Measurements from ENCODE around the gene MAD1L1. TPM values are rescaled to one million over a fixed set of nuclear protein-coding genes. Genes with fewer than 3 reads are reported as not detected.

The MAD1L1 gene
- total RNA-seq, 1 donor from 2014 or later, result 32.7 TPM

DNA sequence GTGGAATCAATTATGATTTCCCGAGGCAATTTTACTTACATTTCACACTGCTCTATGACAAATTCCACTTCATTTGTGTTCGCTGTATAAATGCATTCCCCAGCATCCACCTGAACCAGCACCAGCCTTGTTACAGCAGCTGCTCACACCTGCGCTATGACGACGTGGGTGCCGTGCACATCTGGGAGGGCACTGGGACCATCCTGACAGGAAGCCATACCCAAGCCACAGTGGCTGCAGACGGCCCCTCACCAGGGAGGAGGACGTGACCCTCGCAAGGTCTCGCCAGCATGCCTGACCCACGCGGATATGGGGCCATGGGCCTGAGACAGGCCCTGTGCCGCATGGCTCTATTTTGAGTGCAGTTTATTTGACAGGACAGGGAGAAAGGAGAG is 201.3 kb downstream of the MAD1L1 start:
- Mint-ChIP-seq H3K27me3 (ENCODE audit: unreplicated experiment) (no peaks in the 10 kb centered on the region), H3K4me3 (ENCODE audit: unreplicated experiment) (no peak overlapping the region), H3K36me3 (ENCODE audit: unreplicated experiment) (peaks cover 18% of the 10 kb centered on the region), H3K4me1 (ENCODE audit: unreplicated experiment) (peaks cover 9% of the 10 kb centered on the region), H3K27ac (ENCODE audit: unreplicated experiment) (no peak overlapping the region), H3K9me3 (ENCODE audit: unreplicated experiment) (peaks cover 27% of the 10 kb centered on the region)
- no peak for DNase-seq (ENCODE audit: extremely low spot score, unreplicated experiment)
- TF ChIP-seq, protein P1, sequence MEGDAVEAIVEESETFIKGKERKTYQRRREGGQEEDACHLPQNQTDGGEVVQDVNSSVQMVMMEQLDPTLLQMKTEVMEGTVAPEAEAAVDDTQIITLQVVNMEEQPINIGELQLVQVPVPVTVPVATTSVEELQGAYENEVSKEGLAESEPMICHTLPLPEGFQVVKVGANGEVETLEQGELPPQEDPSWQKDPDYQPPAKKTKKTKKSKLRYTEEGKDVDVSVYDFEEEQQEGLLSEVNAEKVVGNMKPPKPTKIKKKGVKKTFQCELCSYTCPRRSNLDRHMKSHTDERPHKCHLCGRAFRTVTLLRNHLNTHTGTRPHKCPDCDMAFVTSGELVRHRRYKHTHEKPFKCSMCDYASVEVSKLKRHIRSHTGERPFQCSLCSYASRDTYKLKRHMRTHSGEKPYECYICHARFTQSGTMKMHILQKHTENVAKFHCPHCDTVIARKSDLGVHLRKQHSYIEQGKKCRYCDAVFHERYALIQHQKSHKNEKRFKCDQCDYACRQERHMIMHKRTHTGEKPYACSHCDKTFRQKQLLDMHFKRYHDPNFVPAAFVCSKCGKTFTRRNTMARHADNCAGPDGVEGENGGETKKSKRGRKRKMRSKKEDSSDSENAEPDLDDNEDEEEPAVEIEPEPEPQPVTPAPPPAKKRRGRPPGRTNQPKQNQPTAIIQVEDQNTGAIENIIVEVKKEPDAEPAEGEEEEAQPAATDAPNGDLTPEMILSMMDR (IDR thresholded peaks at IDR 0.05), result no peak

DNA sequence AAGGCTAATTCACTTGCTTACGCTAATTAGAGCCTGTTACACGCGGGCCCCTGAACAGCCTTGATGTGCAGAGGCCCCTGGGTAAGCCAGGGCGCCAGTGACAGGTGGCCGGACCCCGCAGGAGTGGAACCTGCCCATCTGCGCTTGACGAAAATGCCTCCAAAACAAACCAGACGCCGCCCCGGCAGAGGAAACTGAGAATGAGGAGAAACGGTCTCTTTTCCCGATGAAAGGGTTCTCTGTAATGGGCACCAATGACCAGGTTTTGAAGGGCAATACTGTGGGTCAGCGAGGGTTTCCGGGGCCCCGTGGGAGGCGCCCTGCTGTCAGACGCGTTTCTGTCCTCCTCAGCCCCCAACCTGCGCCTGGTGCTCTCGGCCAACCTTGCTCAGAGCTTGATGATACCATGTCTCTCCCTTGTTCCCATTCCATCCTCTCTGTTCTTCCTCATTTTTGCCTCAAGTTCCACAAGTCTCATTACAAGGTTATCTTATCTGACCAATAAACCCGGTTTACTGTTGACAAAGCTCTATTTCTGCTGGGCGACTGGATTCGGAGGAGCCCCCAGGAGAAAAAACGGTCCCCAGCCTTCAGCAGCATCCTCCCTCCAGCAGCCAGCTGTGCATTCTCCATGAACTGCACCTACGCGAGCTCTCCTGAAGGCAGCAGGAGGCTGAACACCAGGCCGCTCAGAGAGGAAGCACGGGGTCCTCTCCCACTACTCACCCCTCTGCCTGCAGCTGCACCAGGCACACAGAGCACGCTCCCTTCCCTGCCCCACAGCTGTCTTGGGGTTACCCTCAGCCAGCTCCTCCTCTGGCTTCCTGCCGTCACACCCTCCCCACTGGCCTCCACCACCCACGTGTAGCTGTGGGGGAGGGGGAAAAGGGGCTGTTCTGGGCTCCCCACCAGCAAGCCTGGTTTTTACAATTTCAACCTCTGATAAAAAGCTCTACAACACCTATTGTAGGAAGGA is 202.0 kb downstream of the MAD1L1 start:
- TF ChIP-seq, protein P1 (IDR thresholded peaks at IDR 0.05), result no peak
- peaks cover 20% of the 10 kb centered on the region for H3K36me3 Mint-ChIP-seq (ENCODE audit: unreplicated experiment)
- H3K27ac Mint-ChIP-seq (ENCODE audit: unreplicated experiment), result no peak overlapping the region
- no peak for DNase-seq (ENCODE audit: extremely low spot score, unreplicated experiment)
- no peak overlapping the region for H3K4me3 Mint-ChIP-seq (ENCODE audit: unreplicated experiment)
- peaks cover 32% of the 10 kb centered on the region for H3K9me3 Mint-ChIP-seq (ENCODE audit: unreplicated experiment)
- no peaks in the 10 kb centered on the region for H3K27me3 Mint-ChIP-seq (ENCODE audit: unreplicated experiment)
- peaks cover 9% of the 10 kb centered on the region for H3K4me1 Mint-ChIP-seq (ENCODE audit: unreplicated experiment)

DNA sequence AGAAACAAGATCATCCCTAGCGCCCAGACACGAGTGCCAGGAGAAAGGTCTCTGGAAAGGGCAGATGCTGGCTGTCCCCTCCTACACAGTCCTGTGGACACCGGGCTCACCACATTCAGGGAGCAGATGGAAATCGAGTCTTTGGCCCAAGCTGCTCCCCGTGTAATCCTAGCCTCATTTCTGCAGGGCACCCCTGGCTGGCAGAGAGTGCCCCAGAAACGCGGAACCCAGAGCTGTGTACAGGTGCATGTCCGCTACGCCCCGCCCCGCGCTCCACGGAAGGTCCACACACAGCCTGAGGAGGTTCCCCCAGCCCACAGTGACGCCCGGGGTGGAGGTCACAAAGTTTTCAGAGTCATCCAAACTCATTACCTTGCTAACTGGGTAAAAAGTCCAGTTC is 202.8 kb downstream of the MAD1L1 start:
- TF ChIP-seq, protein P1 (IDR thresholded peaks at IDR 0.05), result no peak
- no peak for DNase-seq (ENCODE audit: extremely low spot score, unreplicated experiment)
- Mint-ChIP-seq H3K27ac (ENCODE audit: unreplicated experiment) (no peak overlapping the region), H3K4me3 (ENCODE audit: unreplicated experiment) (no peak overlapping the region), H3K9me3 (ENCODE audit: unreplicated experiment) (peaks cover 38% of the 10 kb centered on the region), H3K4me1 (ENCODE audit: unreplicated experiment) (peaks cover 9% of the 10 kb centered on the region), H3K27me3 (ENCODE audit: unreplicated experiment) (no peaks in the 10 kb centered on the region), H3K36me3 (ENCODE audit: unreplicated experiment) (peaks cover 24% of the 10 kb centered on the region)

DNA sequence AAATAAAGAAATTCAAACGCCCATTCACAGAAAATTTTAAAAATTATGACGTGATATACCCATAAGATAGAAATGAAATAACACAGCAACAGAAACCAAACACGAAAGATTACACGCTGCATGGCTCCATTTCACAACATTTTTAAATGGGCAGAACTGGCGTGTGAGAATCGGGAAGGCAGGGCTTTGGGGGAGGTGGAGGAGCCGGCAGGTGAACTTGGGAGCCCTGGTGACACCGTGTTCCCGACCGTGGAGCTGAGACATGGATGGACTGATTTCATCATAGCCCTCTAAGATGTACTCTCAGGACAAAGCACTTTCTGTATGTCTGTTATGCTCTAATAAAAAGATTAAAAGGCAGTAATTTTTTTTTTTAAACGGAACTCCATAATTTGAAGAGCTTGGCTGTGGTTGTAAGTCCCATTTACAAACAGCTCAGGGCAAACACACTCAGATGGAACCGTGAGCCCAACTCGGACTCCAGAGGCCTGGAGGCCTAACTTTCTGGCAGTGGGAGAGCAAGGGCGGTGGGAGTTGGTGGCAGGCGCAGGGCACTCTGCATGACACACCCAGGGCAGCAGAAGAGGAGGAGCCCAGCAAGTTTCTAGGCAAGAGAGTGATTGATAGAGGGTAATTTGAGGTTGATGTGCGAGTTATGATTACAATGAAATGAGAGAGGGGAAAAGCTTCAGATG is 203.4 kb downstream of the MAD1L1 start:
- Mint-ChIP-seq H3K36me3 (ENCODE audit: unreplicated experiment) (peaks cover 29% of the 10 kb centered on the region), H3K27me3 (ENCODE audit: unreplicated experiment) (no peaks in the 10 kb centered on the region), H3K4me3 (ENCODE audit: unreplicated experiment) (no peak overlapping the region), H3K4me1 (ENCODE audit: unreplicated experiment) (peaks cover 11% of the 10 kb centered on the region), H3K9me3 (ENCODE audit: unreplicated experiment) (peaks cover 44% of the 10 kb centered on the region), H3K27ac (ENCODE audit: unreplicated experiment) (no peak overlapping the region)
- no peak for DNase-seq (ENCODE audit: extremely low spot score, unreplicated experiment)
- TF ChIP-seq, protein P1 (IDR thresholded peaks at IDR 0.05), result no peak

DNA sequence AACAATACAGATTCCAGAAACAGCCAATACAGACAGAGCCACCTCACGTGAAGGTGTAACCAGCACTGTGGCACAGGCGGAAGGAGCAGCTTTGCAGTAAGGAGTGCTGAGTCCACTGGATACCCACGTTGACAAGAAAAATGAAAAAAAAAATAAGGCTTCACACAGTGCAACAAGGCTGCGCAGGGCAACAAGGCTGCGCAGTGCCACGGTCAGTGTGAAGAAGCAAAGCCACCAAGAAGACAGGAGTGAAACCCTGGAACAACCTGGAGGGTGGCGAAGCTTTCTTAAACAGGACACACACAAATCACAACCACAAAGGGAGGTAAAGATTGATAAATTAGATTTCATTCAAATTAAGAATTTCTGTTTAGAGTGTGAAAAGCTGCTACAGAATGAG is 204.0 kb downstream of the MAD1L1 start:
- TF ChIP-seq, protein P1 (IDR thresholded peaks at IDR 0.05), result no peak
- no peak overlapping the region for H3K27ac Mint-ChIP-seq (ENCODE audit: unreplicated experiment)

More for the DNA sequence above, 204.0 kb downstream of the MAD1L1 start:
- Mint-ChIP-seq H3K9me3 (ENCODE audit: unreplicated experiment) (peaks cover 49% of the 10 kb centered on the region), H3K4me1 (ENCODE audit: unreplicated experiment) (peaks cover 15% of the 10 kb centered on the region), H3K36me3 (ENCODE audit: unreplicated experiment) (peaks cover 34% of the 10 kb centered on the region), H3K4me3 (ENCODE audit: unreplicated experiment) (no peak overlapping the region), H3K27me3 (ENCODE audit: unreplicated experiment) (no peaks in the 10 kb centered on the region)
- no peak for DNase-seq (ENCODE audit: extremely low spot score, unreplicated experiment)

Data from osteocyte (in vitro differentiated cells).